Keratinocyte (primary cell): ENCODE measurements around the gene PHF3. TPM values are rescaled to one million over a fixed set of nuclear protein-coding genes. Genes with fewer than 3 reads are reported as not detected.

Experiments
- DNase-seq: peaks from one replicate; pipeline ENCODE4 v3.0.0-alpha.2; 2011; ENCODE audit warnings: low read depth, missing footprints, low spot score
- FAIRE-seq: peaks from 2 replicates; lab custom pipeline; 2011; peaks lifted over from hg19 to GRCh38; lab: Jason Lieb, UNC
- H2AFZ ChIP-seq: 2 replicates; pipeline ENCODE4 v1.6.0; 2012; ENCODE audit warnings: low read length, control low read depth, inconsistent platforms; ENCODE audit not compliant: control insufficient read depth
- H3K27ac ChIP-seq: 2 replicates; pipeline ENCODE4 v1.5.1; 2011; ENCODE audit warnings: low read length; ENCODE audit not compliant: control insufficient read depth, insufficient read depth
- H3K27me3 ChIP-seq: 3 replicates; pipeline ENCODE4 v1.6.0; 2011; ENCODE audit warnings: low read length; ENCODE audit not compliant: control insufficient read depth, insufficient read depth; ENCODE audit errors: extremely low read depth
- H3K36me3 ChIP-seq, 2 experiments: 2 replicates in 1 of 2; 3 replicates in 1 of 2; pipeline ENCODE4 v1.5.1; 2011; ENCODE audit warnings: low read length in 2 of 2, mild to moderate bottlenecking in 1 of 2; ENCODE audit not compliant: control insufficient read depth in 2 of 2, insufficient read depth in 2 of 2; ENCODE audit errors: extremely low read depth in 1 of 2
- H3K4me1 ChIP-seq: 3 replicates; pipeline ENCODE4 v1.5.1; 2011; ENCODE audit warnings: low read length; ENCODE audit not compliant: control insufficient read depth, insufficient read depth; ENCODE audit errors: extremely low read depth
- H3K4me2 ChIP-seq: 3 replicates; pipeline ENCODE4 v1.6.0; 2011; ENCODE audit warnings: low read depth, low read length; ENCODE audit not compliant: control insufficient read depth, insufficient read depth; ENCODE audit errors: extremely low read depth
- H3K4me3 ChIP-seq, 3 experiments: fragments of 200-600 bp in 1 of 3; sonication (generic) in 1 of 3; 2 replicates in 2 of 3; 3 replicates in 1 of 3; pipeline ENCODE4 v1.5.1; 2011 to 2016; ENCODE audit warnings: low read length in 3 of 3, mild to moderate bottlenecking in 3 of 3, control low read depth in 2 of 3, inconsistent platforms in 1 of 3, low read depth in 1 of 3, mixed read lengths in 1 of 3, mixed run types in 1 of 3, moderate library complexity in 1 of 3; ENCODE audit not compliant: control insufficient read depth in 2 of 3, insufficient read depth in 2 of 3; ENCODE audit errors: extremely low read depth in 1 of 3
- H3K79me2 ChIP-seq: 2 replicates; pipeline ENCODE4 v1.6.0; 2012; ENCODE audit warnings: low read length; ENCODE audit not compliant: control insufficient read depth, insufficient read depth
- H3K9ac ChIP-seq: 3 replicates; pipeline ENCODE4 v1.6.0; 2011; ENCODE audit warnings: low read length; ENCODE audit not compliant: control insufficient read depth, insufficient read depth; ENCODE audit errors: extremely low read depth
- H3K9me1 ChIP-seq: 3 replicates; pipeline ENCODE4 v1.6.0; 2011; ENCODE audit warnings: low read length; ENCODE audit not compliant: control insufficient read depth, insufficient read depth; ENCODE audit errors: extremely low read depth
- H3K9me3 ChIP-seq: 2 replicates; pipeline ENCODE4 v1.5.1; 2012; ENCODE audit warnings: low read depth, low read length; ENCODE audit not compliant: control insufficient read depth
- H4K20me1 ChIP-seq: 3 replicates; pipeline ENCODE4 v1.6.0; 2011; ENCODE audit warnings: low read length; ENCODE audit not compliant: control insufficient read depth, insufficient read depth; ENCODE audit errors: extremely low read depth
- EZH2 ChIP-seq: IDR thresholded peaks from one replicate; pipeline ENCODE4 v1.6.1; 2012; ENCODE audit warnings: inconsistent platforms, mild to moderate bottlenecking, low read length, moderate library complexity
- dilution Hi-C: fragments of 300-500 bp; cut with MboI; formaldehyde crosslinking; loops from one replicate; pipeline ENCODE4 v1.7.0; 2020; ENCODE audit warnings: low sequenced_read_pairs; ENCODE audit not compliant: extremely low pct_ligation_motif_present
- polyA plus RNA-seq, 5 experiments: library from polyadenylated mRNA; depleted of rRNA in 3 of 5; stranded (reverse) in 3 of 5; stranded (forward) in 1 of 5; unstranded in 1 of 5; fragments of >200 nt; gene quantifications; 1 replicate in 1 of 5; 2 replicates in 3 of 5; 3 replicates in 1 of 5; pipeline versions ENCODE4 v1.2.1 to v1.2.3, GENCODE V29; 2011 to 2012; ENCODE audit warnings: missing spikeins in 2 of 5, low read depth in 1 of 5, low replicate concordance in 1 of 5
- TF ChIP-seq, protein P1 (sequence below), 3 experiments: IDR thresholded peaks in 1 of 3; conservative IDR thresholded peaks in 1 of 3; optimal IDR thresholded peaks in 1 of 3; 2 replicates in 2 of 3; 3 replicates in 1 of 3; pipeline versions ENCODE3 to v1.5.1; 2011; ENCODE audit warnings: low read length in 3 of 3, mild to moderate bottlenecking in 3 of 3, moderate library complexity in 2 of 3, control low read depth in 1 of 3, inconsistent platforms in 1 of 3; ENCODE audit not compliant: insufficient read depth in 2 of 3; ENCODE audit errors: extremely low read depth in 1 of 3

PHF3 gene
- polyA plus RNA-seq, 1 donor (not counting 4 experiments of a cell fraction or from before 2014, with no cell fraction given) = 13.7 TPM

DNA sequence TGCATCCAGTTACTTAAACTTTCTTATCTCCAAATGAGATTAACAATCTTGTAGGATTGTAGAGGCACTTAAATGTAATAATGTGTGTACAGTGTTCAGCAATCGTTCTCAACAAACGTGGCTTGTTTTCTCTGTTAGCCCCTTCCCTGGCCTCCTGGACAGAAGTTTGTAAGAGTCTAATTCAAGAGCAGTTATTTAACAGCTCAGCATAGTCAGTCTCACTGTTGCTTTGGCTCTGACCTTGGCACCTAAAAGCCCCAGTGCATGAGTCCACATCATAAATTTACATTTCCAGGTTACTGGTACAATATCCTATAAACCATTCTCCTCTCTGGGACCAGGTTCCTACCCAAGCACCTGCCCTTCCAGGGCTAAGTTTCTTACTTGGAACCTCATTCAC is 11.5 kb upstream of the PHF3 start:
- no peaks in the 10 kb centered on the region for H3K36me3 ChIP-seq
- H2AFZ ChIP-seq = no peak overlapping the region
- no peaks in the 10 kb centered on the region for H3K4me1 ChIP-seq
- no peaks in the 10 kb centered on the region for H4K20me1 ChIP-seq
- H3K9ac ChIP-seq = no peak overlapping the region
- H3K9me3 ChIP-seq = no peaks in the 10 kb centered on the region
- dilution Hi-C loops = no loop called here
- no peak for FAIRE-seq
- no peak overlapping the region for H3K27ac ChIP-seq
- no peaks in the 10 kb centered on the region for H3K9me1 ChIP-seq
- no peak overlapping the region for H3K4me2 ChIP-seq
- H3K79me2 ChIP-seq = no peaks in the 10 kb centered on the region
- H3K27me3 ChIP-seq = no peaks in the 10 kb centered on the region
- no peak overlapping the region for H3K4me3 ChIP-seq
- TF ChIP-seq, protein P1, sequence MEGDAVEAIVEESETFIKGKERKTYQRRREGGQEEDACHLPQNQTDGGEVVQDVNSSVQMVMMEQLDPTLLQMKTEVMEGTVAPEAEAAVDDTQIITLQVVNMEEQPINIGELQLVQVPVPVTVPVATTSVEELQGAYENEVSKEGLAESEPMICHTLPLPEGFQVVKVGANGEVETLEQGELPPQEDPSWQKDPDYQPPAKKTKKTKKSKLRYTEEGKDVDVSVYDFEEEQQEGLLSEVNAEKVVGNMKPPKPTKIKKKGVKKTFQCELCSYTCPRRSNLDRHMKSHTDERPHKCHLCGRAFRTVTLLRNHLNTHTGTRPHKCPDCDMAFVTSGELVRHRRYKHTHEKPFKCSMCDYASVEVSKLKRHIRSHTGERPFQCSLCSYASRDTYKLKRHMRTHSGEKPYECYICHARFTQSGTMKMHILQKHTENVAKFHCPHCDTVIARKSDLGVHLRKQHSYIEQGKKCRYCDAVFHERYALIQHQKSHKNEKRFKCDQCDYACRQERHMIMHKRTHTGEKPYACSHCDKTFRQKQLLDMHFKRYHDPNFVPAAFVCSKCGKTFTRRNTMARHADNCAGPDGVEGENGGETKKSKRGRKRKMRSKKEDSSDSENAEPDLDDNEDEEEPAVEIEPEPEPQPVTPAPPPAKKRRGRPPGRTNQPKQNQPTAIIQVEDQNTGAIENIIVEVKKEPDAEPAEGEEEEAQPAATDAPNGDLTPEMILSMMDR (optimal IDR thresholded peaks at IDR 0.05 in 1 of 3, IDR thresholded peaks at IDR 0.05 in 1 of 3, conservative IDR thresholded peaks at IDR 0.05 in 1 of 3; ENCODE audit: extremely low read depth in 1 of 3, insufficient read depth in 2 of 3, low read length in 3 of 3) = no peak
- no peak for TF ChIP-seq EZH2
- DNase-seq = no peak

DNA sequence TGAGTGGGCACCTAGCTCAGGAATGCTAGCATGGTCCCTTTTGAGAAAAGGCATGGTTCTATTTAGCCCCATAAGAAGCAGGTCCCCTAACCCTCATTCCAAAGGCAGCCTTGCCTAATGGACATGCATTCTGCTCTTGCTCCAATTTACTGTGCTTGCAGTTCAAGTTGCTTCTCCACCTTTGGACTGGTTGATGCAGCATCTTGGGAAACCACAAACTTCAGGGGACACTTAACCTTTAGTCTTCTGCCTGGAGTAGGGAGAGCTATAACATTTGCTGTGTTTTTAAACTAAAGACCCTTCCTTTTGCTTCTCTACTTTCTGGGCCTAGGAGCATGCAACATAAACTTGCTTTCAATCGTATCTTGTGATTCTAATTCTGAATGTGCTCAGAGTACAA is 5.1 kb upstream of the PHF3 start:
- no peak overlapping the region for H3K9ac ChIP-seq
- no peaks in the 10 kb centered on the region for H3K36me3 ChIP-seq
- no peak for FAIRE-seq
- DNase-seq = no peak
- dilution Hi-C loops = no loop called here
- H3K9me1 ChIP-seq = no peaks in the 10 kb centered on the region
- no peaks in the 10 kb centered on the region for H3K4me1 ChIP-seq
- no peaks in the 10 kb centered on the region for H3K79me2 ChIP-seq
- H3K4me2 ChIP-seq = no peak overlapping the region
- no peak overlapping the region for H3K4me3 ChIP-seq
- H3K9me3 ChIP-seq = no peaks in the 10 kb centered on the region
- no peak for TF ChIP-seq EZH2
- TF ChIP-seq, protein P1 (optimal IDR thresholded peaks at IDR 0.05 in 1 of 3, IDR thresholded peaks at IDR 0.05 in 1 of 3, conservative IDR thresholded peaks at IDR 0.05 in 1 of 3; ENCODE audit: extremely low read depth in 1 of 3, insufficient read depth in 2 of 3, low read length in 3 of 3) = no peak
- no peaks in the 10 kb centered on the region for H3K27me3 ChIP-seq
- no peak overlapping the region for H3K27ac ChIP-seq
- H4K20me1 ChIP-seq = no peaks in the 10 kb centered on the region
- no peak overlapping the region for H2AFZ ChIP-seq
